ENCODE results near the gene ARID4B.
"Not testable (repeated sequence)": the region's sequence is repeated elsewhere in the genome, so short reads cannot be mapped to it uniquely, and the experiment has no call there.

ARID4B gene

DNA sequence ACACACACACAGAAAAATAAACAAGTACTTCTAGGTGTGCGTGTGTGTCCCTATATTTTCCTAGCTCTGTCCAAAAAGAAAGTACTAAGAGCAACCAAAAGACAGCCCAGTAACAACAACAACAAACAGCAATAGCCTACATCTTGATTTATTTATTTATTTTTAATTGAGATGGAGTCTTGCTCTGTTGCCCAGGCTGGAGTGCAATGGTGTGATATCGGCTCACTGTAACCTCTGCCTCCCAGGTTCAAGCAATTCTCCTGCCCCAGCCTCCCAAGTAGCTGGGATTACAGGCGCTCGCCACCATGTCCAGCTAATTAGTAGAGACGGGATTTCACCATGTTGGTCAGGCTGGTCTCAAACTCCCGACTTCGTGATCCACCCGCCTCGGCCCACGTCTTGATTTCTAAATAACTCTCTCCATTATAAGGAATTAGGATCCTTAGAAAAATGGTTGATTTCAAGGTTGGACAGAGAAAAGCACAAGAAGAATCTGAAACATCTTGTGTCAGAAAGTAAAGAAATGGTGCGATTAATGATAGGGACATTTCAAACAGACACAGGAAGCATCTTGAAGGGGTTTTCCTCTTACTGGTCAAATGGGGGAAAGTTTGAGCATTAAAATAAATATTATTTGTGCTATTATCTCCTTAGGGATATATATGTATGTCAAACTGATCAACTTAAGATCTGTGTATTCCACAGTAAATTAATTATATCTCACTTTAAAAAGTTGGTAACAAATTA, 59.4 kb downstream of the ARID4B start:
- no peak for DNase-seq

DNA sequence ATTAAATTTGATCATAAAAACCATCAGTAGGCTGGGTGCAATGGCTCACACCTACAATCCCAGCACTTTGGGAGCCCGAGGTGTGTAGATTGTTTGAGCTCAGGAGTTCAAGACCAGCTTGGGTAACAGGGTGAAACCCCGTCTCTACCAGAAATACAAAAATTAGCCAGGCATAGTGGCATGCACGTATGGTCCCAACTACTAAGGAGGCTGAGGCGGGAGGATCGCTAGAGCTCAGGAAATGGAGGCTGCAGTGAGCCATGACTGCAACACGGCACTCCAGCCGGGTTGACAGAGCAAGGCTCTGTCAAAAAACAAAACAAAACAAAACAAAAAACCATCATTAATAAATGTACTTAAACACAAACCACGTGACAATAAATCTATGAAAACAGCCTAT, 61.0 kb downstream of the ARID4B start:
- DNase-seq, result no peak

DNA sequence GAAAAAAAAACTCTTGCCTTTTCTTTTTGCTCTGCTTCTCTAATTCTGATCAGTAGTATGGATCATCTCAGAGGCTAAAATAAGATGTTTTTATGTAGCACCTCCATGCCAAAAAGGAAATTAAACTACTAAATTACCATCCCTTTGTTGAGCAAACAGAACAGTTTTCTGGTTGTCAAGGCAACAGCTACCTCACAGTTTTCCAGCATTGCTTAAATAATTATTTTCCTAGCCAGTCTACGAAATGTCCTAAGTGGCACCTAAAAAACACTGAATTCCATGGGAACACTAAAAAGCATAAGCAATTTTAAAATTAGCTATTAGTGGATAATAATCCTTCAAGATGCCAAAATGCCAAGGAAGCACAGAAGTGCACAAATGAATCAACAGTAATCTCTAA, 61.7 kb downstream of the ARID4B start:
- no peak for DNase-seq

DNA sequence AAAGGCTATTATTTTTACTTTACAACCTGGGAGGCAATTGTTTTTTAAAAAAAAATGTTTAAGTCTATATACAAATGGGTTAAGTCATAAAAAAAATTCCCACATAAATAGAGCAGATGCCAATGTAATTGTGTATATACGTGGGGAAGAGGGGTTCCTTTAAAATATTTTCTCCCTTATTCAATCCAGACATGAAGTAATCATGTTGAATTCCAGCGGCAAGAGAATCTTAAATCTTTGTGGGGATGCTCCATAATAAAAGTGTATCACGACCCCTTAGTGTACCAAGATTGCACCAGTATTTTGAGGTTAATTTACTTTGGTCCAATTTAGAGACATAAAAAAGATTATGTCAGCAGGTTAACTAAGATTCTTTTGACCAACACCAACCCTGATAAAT, 62.1 kb downstream of the ARID4B start:
- DNase-seq, result no peak

DNA sequence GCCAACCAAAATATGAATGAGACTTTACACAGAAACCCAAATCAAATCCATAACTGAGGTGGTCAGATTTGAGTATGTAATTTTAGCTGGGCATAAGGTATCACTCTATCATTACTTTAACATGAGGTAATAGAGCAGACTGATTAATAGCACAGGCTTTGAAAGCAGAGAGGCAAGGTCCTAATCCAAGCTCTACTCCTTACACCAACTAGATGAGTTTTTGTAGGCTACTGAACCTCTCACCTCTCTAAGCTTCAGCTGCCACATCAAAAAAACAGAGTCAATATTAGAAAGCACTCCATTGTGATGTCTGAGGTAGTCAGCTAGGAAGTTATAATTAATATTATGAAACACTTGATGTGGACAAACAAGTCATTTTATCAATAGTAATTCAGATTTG, 63.7 kb downstream of the ARID4B start:
- DNase-seq, result no peak

DNA sequence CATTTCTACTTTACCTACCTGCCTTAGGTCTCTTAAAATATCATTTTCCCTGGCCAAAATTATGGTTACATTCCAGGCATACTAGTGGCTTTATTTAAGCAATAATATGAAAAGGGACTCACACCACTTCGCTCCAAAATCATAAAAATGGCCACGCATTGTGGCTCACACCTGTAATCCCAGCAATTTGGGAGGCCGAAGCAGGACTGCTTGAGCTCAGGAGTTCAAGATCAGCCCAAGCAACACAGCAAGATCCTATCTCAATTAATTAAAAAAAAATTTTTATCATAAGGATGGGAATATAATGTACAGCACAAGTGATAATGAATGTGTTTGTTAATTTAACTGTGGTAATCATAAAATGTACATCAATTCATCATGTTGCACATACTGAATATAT, 65.4 kb downstream of the ARID4B start:
- no peak for DNase-seq

DNA sequence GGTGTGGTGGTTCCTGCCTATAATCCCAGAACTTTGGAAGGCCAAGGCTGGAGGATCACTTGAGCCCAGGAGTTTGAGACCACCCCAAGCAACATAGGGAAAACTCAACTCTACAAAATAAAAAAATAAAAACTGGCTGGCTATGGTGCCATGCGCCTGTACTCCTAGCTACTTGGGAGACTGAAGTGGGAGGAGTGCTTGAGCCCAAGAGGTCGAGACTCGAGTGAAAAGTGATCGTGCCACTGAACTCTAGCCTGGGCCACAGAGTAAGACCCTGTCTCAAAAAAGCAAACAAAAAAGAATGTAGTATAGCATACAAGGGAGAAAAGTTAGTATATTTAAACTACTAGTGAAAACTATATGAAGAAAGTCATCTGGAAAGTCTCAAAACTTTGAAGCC, 66.7 kb downstream of the ARID4B start:
- no peak for DNase-seq

DNA sequence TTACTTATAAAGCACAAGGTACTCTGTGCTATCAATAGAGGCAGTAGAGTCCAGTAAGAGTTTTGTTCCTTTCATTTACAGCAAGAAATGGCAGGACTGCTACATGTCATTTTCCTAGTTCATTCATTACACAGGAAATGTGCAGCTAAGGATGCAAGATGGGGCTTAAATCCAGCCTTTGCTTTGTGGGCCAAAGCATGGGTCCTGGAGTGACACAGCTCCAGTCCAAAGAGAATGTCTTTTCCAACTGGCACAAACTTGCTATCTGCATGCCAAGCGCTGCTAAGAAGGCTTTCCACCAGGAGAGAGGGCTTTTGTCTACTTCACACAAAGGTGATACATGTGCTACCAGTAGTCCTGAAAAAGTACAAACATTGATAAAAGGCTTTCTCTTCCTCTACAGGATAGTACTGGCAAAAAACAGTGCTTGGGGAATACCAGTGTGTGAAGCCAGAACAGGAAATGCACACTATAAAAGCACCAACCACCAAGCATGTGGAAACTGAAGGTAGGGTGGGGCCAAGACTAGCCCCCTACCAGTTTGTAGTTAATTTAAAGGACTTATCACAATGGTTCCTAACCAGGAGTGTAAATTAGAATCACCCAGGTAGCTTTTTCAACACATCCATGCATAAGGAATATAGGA, 68.7 kb downstream of the ARID4B start:
- DNase-seq, result peak; percentile 0

DNA sequence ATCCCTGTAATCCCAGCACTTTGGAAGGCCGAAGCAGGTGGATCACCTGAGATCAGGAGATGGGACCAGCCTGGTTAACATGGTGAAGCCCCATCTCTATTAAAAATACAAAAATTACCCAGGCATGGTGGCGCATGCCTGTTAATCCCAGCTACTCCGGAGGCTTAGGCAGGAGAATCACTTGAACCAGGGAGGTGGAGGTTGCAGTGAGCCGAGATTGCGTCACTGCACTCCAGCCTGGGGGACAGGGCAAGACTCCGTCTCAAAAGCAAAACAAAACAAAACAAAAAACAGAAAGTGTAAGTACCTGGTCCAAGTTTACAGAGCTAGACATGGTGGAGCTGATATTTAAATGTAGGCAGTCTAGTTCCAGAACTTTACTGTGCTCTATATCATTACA, 69.9 kb downstream of the ARID4B start:
- not testable (repeated sequence) for DNase-seq

DNA sequence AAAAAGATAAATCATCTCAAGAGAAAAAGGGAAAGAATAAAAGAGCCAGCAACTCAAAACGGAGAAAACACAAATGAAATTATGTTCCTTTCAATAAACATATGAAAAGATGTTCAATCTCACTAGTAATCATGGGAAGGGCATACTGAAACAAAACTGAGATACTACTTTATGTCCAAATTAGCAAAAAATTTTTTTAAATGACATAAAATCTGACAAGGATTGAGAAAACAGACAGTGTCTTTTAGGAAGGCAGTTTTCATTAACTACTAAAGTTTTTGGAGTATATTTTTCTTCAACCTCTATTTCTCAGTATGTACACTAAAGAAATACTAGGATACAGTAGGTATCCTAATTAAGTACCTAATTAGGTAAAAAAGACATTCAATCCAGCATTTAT, 73.3 kb downstream of the ARID4B start:
- no peak for DNase-seq

DNA sequence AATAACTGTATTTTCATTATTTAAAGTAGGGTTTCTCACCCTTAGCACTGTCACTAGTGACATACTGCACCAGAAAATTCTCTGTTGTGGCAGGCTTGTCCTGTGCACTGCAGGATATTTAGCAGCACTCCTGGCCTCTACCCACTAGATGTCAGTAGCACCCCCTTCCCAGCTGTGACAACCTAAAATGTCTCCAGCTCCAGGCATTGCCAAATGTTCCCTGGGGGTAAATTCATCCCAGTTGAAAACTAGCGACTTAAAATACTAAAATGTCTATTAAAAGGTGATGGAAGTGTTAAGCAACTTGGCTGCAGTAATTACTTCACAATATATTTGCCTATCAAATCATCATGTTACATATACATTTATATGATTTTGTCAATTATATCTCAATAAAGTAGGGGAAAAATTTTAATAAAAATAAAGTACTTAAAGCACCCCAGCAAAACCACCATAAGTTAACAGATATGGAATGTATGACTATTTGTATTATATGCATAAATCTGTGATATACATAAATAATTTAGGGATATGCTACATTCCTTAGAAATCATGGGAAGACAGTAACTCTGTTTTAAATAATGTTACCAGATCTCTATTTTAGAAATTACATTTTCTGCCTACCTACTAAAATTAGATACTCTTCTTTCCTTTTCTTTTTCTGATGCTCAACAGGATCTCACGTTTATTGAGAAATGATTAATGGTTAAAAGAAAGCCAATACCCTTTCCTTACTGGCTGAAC, 74.6 kb downstream of the ARID4B start:
- peak; percentile 16 for DNase-seq

DNA sequence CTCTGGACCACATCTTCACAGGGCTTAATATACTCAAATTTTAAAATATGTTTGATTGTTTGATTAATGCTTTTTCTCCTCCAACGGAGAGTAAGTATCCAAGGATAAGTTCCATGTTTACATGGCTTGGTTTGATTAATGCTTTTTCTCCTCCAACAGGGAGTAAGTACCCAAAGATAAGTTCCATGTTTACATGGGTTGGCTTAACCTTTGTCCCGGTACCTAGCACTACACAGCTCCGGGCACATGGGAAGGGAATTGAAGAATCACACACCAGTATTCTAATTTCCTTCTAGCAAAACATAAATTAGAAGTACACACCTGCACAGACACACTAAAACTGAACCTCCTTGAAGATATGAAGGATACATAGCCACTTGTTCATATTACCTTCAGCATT, 77.5 kb downstream of the ARID4B start:
- no peak for DNase-seq

DNA sequence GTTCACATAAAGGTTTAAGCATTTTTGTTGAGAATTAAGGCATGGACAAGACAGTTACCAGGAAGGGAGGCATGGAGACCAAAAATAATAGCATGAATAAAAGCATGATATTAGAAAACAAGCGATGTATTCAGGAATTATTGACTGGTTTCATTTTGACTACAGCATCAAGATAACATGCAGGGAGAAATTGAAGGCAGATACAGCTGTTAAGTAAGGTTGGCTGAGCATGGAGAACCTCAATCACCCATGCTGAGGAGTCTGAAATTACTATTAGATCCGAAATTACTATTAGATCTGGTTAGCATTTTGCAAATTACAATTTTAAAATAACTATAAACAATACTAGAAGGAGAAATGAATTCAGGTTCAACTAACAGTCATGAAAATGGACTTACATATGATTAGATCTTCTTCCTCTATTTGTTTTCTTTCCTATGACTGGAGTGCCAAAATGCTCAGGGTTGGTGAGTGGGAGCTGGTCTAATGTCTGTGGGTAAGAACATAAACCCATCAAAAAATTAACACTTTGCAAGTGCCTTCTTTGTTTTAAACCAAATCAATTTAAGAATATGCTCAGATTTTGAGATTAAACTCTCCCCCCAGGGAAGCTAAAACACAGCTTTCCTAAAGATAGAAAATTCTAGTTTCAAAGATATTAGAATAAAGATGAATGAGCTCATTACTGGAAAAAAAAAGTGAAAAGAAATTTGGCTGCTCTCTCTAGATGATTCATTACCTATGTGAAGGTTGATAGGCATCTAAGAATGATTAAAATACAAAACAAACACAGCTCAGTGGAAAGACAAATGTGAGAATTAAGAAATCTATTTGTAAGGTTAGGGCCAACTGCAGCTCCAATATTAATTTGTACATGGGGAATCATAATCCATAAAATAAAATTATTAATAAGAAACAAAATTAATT, 81.7 kb downstream of the ARID4B start:
- no peak for DNase-seq

DNA sequence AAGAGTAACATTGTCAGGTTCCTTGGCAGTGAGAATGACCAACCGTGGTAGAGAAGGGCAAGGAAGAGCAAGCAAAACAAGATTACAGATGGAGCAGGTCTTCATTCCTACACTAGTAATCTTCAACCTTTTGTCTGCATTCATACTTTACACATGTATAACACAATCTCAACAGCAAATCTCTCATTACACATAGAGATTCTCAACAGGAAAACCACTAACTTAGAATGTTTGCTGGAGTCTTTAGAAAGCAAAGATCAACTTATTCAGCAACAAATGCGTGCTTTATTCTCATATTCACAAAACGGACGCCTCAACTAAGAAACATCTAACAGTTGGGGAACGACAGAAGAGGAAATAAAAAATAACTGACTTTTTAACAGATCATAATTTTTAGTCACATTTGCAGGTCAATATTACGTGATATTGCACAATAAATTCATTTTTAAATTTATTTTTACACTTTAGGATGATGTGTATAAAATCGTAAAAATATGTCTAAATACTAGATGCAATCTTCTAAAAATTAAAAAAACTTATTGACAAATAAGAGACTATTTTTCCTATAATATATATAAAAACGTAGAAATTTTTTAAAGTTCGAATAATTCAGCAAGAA, 82.9 kb downstream of the ARID4B start:
- no peak for DNase-seq

DNA sequence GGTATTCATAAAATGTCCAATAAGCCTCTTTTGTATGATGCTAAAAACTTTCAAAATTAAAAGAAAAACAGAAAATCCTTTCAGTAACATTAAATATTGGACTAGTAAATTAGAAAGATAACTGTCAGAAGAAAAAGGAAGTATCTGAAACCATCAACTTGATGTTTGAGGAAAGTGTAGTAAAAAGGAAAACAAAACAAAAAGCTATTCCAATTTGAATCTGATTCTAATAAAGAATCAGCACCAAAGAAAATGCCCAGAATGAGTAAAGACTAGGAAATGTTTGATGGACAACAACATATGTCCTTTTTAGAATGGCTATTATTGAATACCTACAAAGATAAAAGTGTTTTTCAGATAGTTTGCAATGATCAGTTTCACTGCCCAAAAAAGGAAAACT, 87.0 kb downstream of the ARID4B start:
- no peak for DNase-seq

DNA sequence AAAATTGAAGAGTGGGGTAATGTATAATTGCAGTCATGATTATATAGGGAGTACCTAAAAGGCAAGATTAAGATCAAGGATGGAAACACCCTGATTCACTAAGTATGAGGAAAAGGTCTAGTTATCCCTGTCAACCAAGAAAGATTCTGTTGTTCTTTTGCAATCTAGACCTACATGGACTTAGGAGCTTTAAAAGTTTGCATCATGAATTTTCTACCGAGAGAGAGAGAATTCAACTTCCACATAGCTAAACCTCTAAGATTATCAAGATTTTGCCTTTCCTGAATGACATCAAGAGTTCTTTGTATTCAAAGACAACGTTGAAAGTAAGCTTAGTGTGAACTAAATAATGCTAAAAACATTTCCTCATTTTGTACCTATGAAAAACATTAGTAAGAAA, 88.1 kb downstream of the ARID4B start:
- no peak for DNase-seq

DNA sequence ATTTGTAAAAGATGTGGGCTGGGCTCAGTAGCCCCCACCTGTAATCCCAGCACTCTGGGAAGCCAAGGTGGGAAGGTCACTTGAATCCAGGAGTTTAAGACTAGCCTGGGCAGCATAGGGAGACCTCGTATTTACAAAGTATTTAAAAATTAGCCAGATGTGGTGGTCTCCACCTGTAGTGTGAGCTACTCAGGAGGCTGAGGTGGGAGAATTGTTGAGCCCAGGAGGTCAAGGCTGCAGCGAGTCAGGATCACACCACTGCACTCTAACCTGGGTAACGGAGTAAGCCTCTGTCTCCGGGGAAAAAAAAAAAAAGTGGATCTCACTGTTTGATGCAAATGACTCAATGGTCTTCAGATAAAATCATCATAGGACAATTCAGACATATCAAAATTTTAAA, 89.4 kb downstream of the ARID4B start:
- DNase-seq, result no peak

DNA sequence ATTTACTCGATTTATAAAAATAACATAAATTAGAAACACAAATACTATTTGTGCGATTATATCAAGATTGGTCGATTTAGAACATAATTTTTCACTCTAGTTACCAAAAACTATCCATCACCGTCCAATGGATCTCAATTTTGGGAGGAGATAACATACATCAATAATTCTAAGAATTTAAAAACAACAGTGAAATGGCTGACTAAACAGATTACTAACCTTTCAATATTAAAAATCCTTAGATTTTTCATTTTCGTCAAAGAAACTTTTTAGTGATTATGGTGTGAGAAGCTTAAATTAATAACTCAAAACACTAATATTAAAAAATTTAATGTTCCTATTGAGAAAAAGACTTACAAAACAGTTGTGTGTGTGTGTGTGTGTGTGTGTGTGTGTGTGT, 91.9 kb downstream of the ARID4B start:
- no peak for DNase-seq

DNA sequence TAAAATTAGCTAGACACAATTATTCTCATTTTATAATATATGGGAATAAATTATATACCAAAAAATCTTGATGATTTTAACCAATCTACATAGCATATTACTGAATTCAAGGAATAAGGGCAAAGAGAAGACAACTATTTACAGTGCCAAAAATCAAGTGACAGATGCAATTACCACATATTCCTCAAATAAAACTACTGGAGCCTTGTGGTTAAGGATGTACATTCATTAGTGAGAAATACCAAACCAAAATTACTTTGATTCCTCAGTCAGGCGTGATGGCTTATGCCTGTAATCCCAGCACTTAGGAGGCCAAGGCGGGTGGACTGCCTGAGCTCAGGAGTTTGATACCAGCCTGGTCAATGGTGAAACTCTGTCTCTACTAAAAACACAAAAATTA, 98.1 kb downstream of the ARID4B start:
- DNase-seq, result no peak

DNA sequence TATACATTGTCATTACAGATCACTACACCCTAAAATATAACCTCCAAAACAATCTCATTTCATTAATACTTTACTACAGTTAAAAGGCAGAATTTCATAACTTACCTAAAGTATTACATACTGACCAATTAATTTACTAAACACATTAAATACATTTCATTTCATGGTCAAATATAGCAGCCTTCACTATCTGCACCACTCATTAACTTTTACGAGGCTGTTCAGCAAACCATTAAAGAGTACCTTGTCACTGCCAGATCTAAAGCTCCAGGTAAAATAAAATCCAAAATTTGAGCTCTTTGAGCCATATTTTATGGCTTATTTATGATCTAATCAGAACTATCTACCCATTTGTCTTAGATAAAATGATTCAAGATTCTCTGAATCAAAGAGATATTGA, 100.6 kb downstream of the ARID4B start:
- no peak for DNase-seq

DNA sequence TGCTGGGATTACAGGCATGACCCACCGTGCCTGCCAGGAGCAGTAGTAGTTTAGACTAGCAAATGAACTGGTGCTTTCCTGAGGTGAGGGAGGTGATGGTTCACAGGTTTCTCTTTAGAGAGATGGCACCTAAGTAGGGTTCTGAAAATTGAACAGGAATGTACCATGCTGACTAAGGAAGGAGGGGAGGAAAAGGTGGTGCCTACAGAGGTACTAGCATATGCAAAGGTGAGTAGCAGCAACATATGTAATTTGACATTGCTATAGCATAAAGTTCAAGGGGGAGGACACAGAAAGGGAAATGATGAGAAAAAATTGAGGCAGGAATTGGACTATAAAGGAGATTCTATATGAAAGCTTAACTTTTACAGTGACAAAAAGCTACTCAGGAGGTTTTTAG, 101.0 kb downstream of the ARID4B start:
- no peak for DNase-seq

DNA sequence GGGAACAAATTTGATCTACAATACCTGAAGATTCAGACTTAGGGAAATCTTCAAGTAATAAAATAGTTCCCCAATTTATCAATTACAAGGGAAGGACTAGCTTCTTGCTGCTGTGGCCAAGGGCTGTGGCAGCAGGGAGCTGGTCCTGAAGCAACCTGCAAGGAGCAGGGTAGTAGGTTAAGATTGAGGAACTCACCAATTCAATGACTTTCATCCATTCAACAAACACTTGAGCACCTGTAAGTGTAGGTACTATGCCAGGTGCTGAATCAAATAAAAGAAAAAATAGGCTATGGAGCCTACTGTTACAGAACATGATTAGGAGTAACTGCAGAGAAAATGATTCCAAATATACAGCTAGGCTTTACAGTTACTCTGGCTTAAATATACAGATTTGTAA, 102.7 kb downstream of the ARID4B start:
- no peak for DNase-seq

Data from DMS153 (cell line).